NCI-H146 treated with DMSO at 0.1 percent for 48 hours (cell line): Measurements from ENCODE around the gene GRAMD1B.
"Not testable (repeated sequence)": the region's sequence is repeated elsewhere in the genome, so short reads cannot be mapped to it uniquely, and the experiment has no call there.

Experiments used
- DNase-seq: peaks from one replicate; lab custom pipeline; 2025; ENCODE audit not compliant: unreplicated experiment; lab: John Stamatoyannopoulos, UW

Gene GRAMD1B

GRCh38 chr11:123507043-123507442 is 77.0 kb downstream of the GRAMD1B start:
- DNase-seq, result no peak

DNA sequence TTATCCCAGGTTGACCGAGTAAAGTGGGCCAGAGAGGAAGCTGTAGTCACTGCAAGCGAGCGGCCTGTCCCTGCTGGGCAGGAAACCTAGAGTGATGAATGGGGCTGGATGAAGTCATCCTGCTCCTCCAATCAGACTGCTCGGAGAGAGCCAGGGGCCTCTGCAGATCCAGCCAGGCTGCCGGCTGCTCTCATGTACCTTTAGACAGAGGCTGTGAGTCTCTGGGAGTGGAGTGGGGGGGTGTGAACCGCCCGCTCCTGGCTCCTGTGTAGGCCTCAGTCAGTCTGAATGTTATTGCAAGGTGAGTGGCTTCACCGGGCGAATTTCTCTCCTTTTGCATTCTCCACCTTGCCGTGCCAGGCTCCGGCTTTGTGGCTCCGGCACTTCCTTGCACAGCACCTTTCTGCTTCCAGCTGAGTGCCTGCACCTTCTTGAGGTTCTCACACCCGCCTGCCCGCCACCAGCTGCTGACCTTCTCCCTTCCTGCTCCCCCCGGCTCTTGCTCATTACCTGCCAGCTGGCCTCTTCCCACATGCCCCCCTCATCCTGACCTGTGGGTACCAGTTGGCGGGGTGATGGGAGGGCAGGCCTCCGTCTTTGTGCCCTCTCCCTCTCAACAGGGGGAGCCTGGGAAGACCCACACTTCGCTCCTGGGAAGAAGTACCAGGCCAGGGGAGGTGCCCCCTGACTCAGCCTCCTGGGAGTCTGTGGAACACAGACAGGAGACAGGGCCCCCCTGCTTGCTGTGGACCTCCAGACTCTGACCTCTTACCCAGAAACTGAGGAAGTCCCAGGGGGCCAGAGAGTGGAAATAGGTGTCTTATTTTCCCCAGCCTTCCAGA is 79.9 kb downstream of the GRAMD1B start:
- DNase-seq, result no peak

- no peak for DNase-seq
Measured at GRCh38 chr11:123510579-123510905, 80.5 kb downstream of the GRAMD1B start.

- DNase-seq, result no peak
Measured at GRCh38 chr11:123511037-123511870, 81.2 kb downstream of the GRAMD1B start.

DNA sequence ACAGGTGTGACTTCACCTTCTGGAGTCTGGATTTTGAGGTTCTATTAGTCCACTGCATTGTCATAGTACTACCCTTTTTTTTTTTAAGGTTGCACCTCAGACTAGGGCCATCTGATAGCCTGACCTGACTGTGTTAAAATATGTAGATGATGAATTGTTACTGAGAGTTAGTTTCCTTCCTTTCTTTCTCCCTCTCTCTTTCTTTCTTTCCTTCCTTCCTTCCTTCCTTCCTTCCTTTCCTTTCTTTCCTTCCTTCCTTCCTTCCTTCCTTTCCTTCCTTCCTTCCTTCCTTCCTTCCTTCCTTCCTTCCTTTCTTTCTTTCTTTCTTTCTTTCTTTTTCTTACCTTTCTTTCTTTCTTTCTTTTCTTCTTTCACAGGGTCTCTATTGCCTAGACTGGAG is 83.2 kb downstream of the GRAMD1B start:
- DNase-seq, result not testable (repeated sequence)

GRCh38 chr11:123516238-123516637 is 86.2 kb downstream of the GRAMD1B start:
- no peak for DNase-seq

- DNase-seq, result no peak
Measured at GRCh38 chr11:123517559-123518364, 87.7 kb downstream of the GRAMD1B start.

DNA sequence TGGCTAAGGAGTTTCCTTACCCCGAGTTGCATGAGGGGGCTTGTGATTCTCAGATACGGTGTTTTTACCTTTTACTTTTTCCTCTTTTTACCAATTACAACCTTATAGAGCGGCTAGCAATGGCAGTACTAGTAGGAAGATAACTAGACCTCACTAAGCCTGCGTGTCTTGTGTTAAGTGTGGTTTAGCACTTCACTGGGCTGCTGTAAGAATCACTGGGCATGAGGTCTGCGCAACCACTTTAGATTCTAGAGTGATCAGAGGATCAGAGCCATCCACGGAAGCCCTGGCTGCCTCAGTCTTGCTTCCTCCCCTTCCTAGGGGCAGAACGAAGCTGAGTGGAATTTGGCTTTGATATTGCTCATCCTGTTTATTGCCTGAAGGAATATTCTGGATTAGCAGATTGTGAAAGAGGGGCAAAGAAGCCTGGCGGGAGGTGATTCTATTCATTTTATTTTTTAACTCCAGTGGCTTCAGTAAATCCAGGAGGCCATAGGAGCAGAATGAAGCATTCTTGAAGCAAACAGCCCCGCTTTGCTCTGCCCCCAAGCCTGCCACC is 88.5 kb downstream of the GRAMD1B start:
- no peak for DNase-seq

DNA sequence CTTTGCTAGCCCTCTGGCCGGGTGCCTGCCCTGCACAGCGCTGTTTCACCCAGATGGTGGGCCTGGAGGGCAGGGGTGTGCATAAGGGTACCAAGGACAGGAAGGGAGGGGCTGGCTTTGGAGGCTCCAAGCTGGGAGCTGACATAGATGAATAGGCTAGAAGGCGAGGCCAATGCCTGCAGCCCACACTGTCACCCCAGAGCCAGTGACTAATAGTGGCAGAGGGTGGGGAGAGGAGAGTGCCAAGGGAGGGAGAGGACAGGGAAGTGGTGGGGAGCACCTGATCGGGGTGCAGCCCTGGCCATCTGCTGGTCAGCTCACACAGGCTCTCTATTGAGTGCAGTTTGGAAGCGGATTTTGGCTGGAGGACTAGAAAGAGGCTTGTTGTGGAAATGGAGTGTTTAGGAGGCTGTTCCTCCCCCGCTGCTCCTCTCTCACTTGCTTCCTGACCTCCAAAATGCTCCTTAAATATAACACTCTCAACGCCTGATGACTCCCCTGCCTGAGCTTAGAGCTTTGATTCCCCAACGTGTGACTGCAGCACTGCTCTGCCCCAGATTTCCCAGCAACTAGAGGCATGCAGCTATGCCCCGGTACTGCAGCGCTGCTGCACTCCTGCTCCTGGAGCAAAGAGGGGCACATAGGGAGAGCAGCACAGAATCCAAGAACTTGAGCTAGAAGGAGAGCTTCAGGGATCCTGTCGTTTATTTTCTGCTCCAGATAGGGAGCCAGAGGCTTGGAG is 89.2 kb downstream of the GRAMD1B start:
- DNase-seq, result no peak

DNA sequence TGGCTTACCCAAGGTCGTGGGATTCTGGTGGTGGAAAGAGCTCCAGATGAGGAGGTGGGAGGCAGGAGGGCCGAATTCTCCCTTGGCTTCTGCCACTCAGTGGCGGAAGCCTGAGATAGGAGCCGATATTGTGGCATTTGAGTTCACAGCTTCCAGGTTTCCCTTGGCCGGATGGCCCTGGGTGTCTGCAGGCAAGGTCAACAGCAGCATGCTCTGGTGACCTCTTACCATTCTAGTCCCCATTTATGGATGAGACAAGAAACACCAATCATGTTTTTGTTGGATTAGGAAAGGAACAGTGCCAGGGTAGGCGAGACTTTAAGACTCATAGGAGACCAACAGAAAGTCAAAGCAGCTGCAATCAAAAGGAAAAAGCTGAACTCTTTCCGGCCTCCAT is 89.7 kb downstream of the GRAMD1B start:
- DNase-seq, result no peak

- DNase-seq, result not testable (repeated sequence)
Measured at GRCh38 chr11:123520476-123520875, 90.4 kb downstream of the GRAMD1B start.

DNA sequence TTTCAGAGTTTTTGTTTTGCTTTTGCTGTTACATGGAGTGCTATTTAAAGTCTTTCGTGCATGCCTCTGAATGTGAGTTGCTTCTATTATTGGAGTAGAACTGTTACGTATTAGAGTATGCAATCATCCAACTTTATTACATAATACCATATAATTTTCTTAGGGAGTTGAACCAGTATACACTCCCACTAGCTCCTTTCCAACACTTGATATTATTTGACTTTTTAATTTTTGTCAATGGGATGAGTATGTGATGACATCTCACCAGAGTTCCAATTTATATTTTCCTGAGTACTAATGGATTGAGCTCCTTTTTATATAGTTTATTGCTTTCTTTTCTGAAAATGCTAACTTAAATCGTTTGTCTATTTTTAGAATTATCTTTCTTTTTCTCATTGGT is 90.9 kb downstream of the GRAMD1B start:
- no peak for DNase-seq

GRCh38 chr11:123521930-123522329 is 91.9 kb downstream of the GRAMD1B start:
- no peak for DNase-seq

- no peak for DNase-seq
Measured at GRCh38 chr11:123523539-123523938, 93.5 kb downstream of the GRAMD1B start.

GRCh38 chr11:123525097-123525496 is 95.0 kb downstream of the GRAMD1B start:
- no peak for DNase-seq

DNA sequence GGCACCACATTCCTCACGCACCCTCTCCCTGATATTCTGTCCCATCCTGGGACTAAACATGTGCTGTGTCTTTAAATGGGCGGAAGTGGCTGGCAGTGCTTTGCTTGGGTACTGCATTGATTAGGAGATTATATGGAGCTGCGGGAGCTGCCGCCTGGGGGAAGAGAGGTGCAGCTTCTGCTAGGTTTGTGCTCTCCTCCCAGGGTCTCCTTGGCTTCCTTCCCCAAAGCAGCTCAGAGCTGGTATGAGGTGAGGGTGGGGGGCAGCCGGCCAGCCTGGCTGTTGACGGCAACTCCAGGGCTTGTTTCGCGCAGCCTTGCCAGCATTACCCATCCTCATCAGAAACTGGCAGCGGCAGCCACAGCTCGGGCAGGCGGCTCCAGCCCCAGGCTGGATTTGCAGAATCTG is 95.4 kb downstream of the GRAMD1B start:
- no peak for DNase-seq

- DNase-seq, result no peak
Measured at GRCh38 chr11:123526027-123526805, 96.1 kb downstream of the GRAMD1B start.

DNA sequence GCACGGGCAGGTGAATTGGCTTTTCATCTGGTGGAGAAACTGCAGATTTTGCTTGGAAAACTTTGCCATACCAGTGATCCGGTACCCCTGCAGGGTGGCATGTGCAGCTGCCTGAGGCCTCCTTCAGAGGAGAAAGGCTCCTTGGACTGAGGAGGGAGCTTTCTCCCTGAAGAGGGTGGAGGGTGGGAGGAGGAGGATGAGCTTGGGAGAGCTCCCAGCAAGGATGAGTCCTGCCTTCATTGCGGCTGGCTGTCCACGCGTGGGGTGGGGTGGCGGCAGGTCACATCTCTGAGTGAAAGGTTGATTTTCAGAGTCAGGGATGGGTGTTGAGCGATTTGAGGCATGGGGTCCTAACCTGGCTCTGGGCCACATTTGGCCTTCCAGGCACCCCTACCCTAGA is 96.8 kb downstream of the GRAMD1B start:
- DNase-seq, result no peak

DNA sequence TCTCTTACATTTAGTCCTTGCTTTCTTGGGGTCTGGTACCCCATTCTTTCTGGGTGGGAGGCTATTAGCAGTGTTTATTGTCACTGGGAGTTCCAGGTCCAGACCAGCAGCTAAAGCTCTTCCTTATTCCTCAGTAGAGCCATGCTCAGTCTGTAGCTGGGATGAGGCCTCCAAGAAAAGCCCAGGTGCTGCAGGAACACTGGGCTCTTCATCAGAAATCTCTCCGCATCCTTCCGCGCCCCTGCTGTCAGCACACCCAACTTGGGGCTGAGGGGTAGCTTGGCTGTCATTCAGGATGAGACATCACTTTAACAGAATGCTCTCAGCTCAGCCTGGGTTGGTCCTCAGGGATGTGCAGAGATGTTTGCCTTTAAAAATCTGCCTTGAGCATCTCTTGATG is 97.5 kb downstream of the GRAMD1B start:
- no peak for DNase-seq

DNA sequence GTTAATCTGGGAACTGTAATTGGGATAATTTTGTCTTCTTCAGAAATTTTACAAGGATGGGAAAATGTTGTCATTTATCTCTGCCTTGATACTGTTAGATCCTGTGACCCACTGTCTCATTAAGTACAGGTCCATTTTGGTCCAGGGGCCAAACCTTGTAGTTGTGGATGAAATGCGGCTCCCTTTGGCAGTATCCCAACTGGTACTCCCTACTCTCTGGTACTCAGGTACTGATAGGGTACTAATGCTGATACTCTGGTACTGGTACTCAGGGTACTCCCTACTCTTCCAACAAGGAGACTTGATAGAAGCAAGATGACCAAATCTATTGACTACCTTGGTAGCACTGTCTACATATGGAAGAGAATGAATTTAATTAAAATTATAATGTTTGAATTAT is 97.9 kb downstream of the GRAMD1B start:
- no peak for DNase-seq
